Pancreas (tissue), 10 donors: ENCODE measurements around the gene PLGRKT. TPM values are rescaled to one million over a fixed set of nuclear protein-coding genes. Genes with fewer than 3 reads are reported as not detected.
A peak's percentile ranks its signal among the peaks of the same experiment; 100 is the strongest.

Source experiments
- ATAC-seq, 4 donors: fragments of 200-7000 bp; cut with Tn5 transposase; one replicate each; pipeline versions ENCODE4 v1.8.0 to v1.9.1; 2020; ENCODE audit warnings: mild to moderate bottlenecking in 4 of 4, moderate library complexity in 4 of 4
- DNase-seq, 6 donors: peaks; one replicate each; pipeline ENCODE4 v3.0.0-alpha.2; 2020
- FAIRE-seq: peaks from 2 replicates; lab custom pipeline; 2012; peaks lifted over from hg19 to GRCh38; lab: Jason Lieb, UNC
- H3K27ac ChIP-seq, 4 donors: fragments of 200-600 bp; sonication (generic); 1 replicate in 3 of 4; 2 replicates in 1 of 4; pipeline versions ENCODE4 v1.5.0 to v1.8.0; 2020
- H3K27me3 ChIP-seq, 4 donors: fragments of 200-600 bp; one replicate each; pipeline ENCODE4 v1.8.0; 2021
- H3K36me3 ChIP-seq, 3 donors: fragments of 200-600 bp; sonication (generic) in 1 of 3; one replicate each; pipeline versions ENCODE4 v1.5.0 to v1.8.0; 2020 to 2021
- H3K4me1 ChIP-seq, 3 donors: fragments of 200-600 bp; one replicate each; pipeline ENCODE4 v1.8.0; 2021
- H3K4me3 ChIP-seq, 4 donors: fragments of 200-600 bp; sonication (generic) in 2 of 4; one replicate each; pipeline versions ENCODE4 v1.5.0 to v1.8.0; 2020 to 2021
- H3K9me3 ChIP-seq, 4 donors: fragments of 200-600 bp; one replicate each; pipeline ENCODE4 v1.8.0; 2021
- WGBS, 2 donors: extraction: QIAGEN DNeasy Blood & Tissue Kit; methylation state at CpG; one replicate each; pipeline ENCODE4 v1.1.7; 2013; 5-methylcytosine and 5-hydroxymethylcytosine counted together
- intact Hi-C, 3 donors: fragments of 100-400 bp; cut with DNase I; formaldehyde crosslinking; loops; one replicate each; pipeline versions ENCODE4 v1.11.1 to v1.14.2; 2022
- polyA plus RNA-seq, 2 donors: library from polyadenylated mRNA; stranded (reverse); fragments of 200-250 nt; gene quantifications; one replicate each; pipeline ENCODE4 v1.2.3, GENCODE V29; 2013
- total RNA-seq, 6 donors: library from RNA; stranded (reverse); fragmentation: NEBNext Ultra II Directional in 4 of 6; extraction: Animal tissue kit (Norgen Biotek cat#: 25700) in 4 of 6; gene quantifications; one replicate each; pipeline versions ENCODE4 v1.2.1 to v1.2.4, GENCODE V29; 2021 to 2023
- TF ChIP-seq, protein P1 (sequence below), 4 donors: fragments of 200-600 bp; sonication (generic) in 3 of 4; IDR thresholded peaks; one replicate each; pipeline versions ENCODE4 v1.5.0 to v1.8.0; 2021; ENCODE audit warnings: antibody characterized with exemption in 4 of 4
- donor health status: healthy with polysubstance abuse.
- donor health status: DM: no; HTN: no; CAD: no; lungs with moderate emphysema.
- donor health status: DM: no; HTN: no; CAD: no.
- donor health status: control.
- donor health status: control.
- donor health status: Bipolar disorder and iron deficiency.
- donor health status: DM: yes; HTN: yes; CAD: no.
- donor health status: DM: no; HTN: no; CAD: no.
- donor health status: DM: no; HTN: no; CAD: no.
- donor health status: DM: yes; HTN: yes; CAD: no.

Gene PLGRKT
- total and polyA plus RNA-seq, 8 donors: 4.9 to 9.0 (median 6.6) TPM

DNA sequence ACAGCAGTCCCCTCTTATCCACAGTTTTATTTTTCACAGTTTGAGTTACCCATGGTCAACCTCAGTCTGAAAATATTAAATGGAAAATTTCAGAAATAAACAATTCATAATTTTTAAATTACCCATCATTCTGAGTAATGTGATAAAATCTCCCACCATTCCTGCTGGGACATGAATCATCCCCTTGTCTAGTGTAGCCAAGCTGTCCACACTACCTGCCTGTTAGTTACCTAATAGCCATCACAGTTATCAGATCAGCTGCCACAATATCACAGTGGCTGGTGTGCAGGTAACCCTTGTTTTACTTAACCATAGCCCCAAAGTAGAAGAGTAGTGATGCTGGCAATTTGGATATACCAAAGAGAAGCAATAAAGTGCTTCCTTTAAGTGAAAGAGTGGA lies 10.7 kb downstream of the PLGRKT start:
- TF ChIP-seq, protein P1, sequence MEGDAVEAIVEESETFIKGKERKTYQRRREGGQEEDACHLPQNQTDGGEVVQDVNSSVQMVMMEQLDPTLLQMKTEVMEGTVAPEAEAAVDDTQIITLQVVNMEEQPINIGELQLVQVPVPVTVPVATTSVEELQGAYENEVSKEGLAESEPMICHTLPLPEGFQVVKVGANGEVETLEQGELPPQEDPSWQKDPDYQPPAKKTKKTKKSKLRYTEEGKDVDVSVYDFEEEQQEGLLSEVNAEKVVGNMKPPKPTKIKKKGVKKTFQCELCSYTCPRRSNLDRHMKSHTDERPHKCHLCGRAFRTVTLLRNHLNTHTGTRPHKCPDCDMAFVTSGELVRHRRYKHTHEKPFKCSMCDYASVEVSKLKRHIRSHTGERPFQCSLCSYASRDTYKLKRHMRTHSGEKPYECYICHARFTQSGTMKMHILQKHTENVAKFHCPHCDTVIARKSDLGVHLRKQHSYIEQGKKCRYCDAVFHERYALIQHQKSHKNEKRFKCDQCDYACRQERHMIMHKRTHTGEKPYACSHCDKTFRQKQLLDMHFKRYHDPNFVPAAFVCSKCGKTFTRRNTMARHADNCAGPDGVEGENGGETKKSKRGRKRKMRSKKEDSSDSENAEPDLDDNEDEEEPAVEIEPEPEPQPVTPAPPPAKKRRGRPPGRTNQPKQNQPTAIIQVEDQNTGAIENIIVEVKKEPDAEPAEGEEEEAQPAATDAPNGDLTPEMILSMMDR (IDR thresholded peaks at IDR 0.05): no peak
- H3K9me3 ChIP-seq: no peaks in the 10 kb centered on the region
- H3K36me3 ChIP-seq: no peaks in the 10 kb centered on the region
- H3K4me1 ChIP-seq: no peaks in the 10 kb centered on the region
- FAIRE-seq (no peak), ATAC-seq (no peak), DNase-seq (no peak)
- no peak overlapping the region for H3K4me3 ChIP-seq
- no peaks in the 10 kb centered on the region for H3K27me3 ChIP-seq
- no peak overlapping the region for H3K27ac ChIP-seq
- intact Hi-C loops: no loop called here

DNA sequence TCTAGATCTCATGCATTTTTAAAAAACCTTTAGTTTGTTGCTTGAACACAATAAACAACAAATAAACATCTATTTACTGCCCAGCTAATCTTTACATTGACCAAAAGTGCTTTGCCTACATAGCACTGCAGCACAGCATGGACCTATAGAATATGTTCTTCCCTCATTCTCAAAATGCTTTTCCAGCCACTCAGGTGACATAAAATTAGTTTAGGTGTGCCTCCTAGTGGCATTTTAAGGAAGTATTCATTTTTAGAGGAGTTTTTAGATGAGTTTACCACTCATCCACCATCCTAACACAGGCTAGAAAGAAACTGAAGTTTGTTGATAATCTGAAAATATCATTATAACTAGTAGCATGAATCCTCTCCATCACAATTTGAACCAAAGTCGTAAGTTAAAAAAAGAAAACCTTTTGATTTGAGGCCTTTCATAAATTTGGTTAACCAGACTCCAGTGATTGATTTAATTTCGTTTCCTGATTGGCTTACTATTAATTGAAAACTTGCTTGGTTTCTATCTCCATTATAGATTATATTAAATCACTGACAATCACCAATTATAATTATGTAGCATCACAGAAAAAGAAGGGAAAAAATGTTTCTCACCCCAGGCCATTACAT lies 12.6 kb downstream of the PLGRKT start:
- WGBS, 2 donors: 62 to 89% methylated on average over 2 of the region's 2 CpGs
- Histone ChIP-seq H3K27me3 (no peaks in the 10 kb centered on the region), H3K4me1 (no peaks in the 10 kb centered on the region), H3K36me3 (no peaks in the 10 kb centered on the region), H3K9me3 (no peaks in the 10 kb centered on the region), H3K27ac (no peak overlapping the region), H3K4me3 (no peak overlapping the region)
- TF ChIP-seq, protein P1 (IDR thresholded peaks at IDR 0.05): peak in 1 of 4 donors; percentile 7
- intact Hi-C loops: no loop called here
- DNase-seq (no peak), FAIRE-seq (no peak), ATAC-seq (no peak)

DNA sequence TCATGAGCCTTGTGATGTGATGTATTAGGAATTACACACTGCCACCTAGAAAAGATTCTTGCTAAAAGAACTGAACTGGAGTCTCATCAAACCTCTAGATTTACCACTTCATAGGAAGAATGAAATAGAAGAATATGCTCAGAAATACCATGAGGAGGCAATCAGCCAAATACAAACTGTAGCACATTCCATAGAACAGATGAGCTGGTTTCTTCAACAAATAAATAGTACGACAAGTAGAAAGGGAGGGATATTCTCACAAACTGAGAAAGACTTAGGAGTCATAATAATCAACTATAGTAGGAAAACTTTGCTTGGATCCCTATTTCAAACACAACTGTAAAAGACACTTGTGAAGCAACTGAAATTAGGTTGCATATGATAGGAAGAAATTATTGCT lies 15.4 kb downstream of the PLGRKT start:
- intact Hi-C loops: no loop called here
- Histone ChIP-seq H3K36me3 (no peaks in the 10 kb centered on the region), H3K27me3 (no peaks in the 10 kb centered on the region), H3K4me1 (no peaks in the 10 kb centered on the region), H3K9me3 (no peaks in the 10 kb centered on the region), H3K4me3 (no peak overlapping the region), H3K27ac (no peak overlapping the region)
- 92 to 97% methylated on average over 1 of the region's 1 CpG for WGBS, 2 donors
- DNase-seq (no peak), FAIRE-seq (no peak), ATAC-seq (no peak)
- TF ChIP-seq, protein P1 (IDR thresholded peaks at IDR 0.05): no peak

DNA sequence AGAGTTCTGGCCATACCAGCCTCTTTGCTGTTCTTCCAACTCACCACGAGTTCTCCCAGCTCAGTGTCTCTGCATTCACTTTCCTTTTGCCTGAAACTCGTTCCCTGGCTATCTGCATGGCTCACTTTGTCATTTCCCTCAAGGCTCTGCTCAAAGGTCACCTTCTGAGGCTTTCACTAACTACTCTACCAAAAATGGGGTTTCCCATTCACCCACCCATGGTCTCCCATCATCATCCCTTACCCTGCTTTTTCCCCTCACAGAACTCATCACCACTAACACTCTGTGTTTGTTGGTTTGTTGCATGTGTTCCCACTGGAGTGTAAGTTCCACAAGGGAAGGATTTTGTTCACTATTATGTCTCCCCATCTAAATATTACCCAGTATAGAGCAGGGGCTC lies 16.6 kb downstream of the PLGRKT start:
- H3K27ac ChIP-seq: no peak overlapping the region
- no peak overlapping the region for H3K4me3 ChIP-seq
- 68 to 74% methylated on average over 2 of the region's 2 CpGs for WGBS, 2 donors
- TF ChIP-seq, protein P1 (IDR thresholded peaks at IDR 0.05): no peak
- ATAC-seq: no peak
- no peaks in the 10 kb centered on the region for H3K36me3 ChIP-seq
- DNase-seq: no peak
- intact Hi-C loops: no loop called here
- no peaks in the 10 kb centered on the region for H3K4me1 ChIP-seq
- no peak for FAIRE-seq
- H3K9me3 ChIP-seq: no peaks in the 10 kb centered on the region
- no peaks in the 10 kb centered on the region for H3K27me3 ChIP-seq

DNA sequence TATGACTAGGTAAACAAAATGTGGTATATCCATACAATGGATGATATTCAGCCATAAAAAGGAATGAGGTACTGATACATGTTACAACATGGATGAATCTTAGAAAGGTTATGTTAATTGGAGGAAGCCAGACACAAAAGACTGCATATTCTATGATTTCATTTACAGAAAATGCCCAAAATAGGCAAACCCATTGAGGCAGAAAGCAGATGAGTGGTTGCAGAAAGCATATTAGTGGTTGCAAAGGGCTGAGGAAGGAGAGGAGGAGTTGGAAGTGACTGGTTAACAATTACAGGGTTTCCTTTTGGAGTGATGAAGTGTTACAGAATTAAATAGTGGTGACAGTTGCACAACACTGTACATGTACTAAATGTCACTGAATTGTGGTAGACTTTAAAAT lies 17.7 kb downstream of the PLGRKT start:
- no peak overlapping the region for H3K4me3 ChIP-seq
- TF ChIP-seq, protein P1 (IDR thresholded peaks at IDR 0.05): no peak
- no peak for ATAC-seq
- H3K9me3 ChIP-seq: no peaks in the 10 kb centered on the region
- H3K27ac ChIP-seq: no peak overlapping the region
- no peaks in the 10 kb centered on the region for H3K27me3 ChIP-seq
- intact Hi-C loops: no loop called here
- FAIRE-seq: no peak
- no peaks in the 10 kb centered on the region for H3K4me1 ChIP-seq
- DNase-seq: no peak
- no peaks in the 10 kb centered on the region for H3K36me3 ChIP-seq
